Gastroesophageal sphincter (tissue), 3 donors: ENCODE measurements around the gene NFKBIA.

ENCODE experiments used
- CTCF ChIP-seq, 4 experiments: fragments of 200-600 bp in 2 of 4; fragments of 450-650 bp in 2 of 4; sonication (generic) in 1 of 4; IDR thresholded peaks; one replicate each; pipeline ENCODE4 v1.5.1; 2017 to 2019; ENCODE audit warnings: antibody characterized with exemption in 4 of 4, mild to moderate bottlenecking in 2 of 4, moderate library complexity in 2 of 4
- POLR2A ChIP-seq, 2 donors: fragments of 450-650 bp; IDR thresholded peaks; one replicate each; pipeline ENCODE4 v1.6.1; 2017; ENCODE audit warnings: antibody characterized with exemption in 2 of 2, mild to moderate bottlenecking in 2 of 2, moderate library complexity in 1 of 2

GRCh38 chr14:35352274-35353233, 52.0 kb downstream of the NFKBIA start:
- TF ChIP-seq CTCF (IDR thresholded peaks at IDR 0.05) (no peak), POLR2A (IDR thresholded peaks at IDR 0.05) (no peak)
